Measurements from ENCODE around the gene CTDP1. TPM values are rescaled to one million over a fixed set of nuclear protein-coding genes. Genes with fewer than 3 reads are reported as not detected.

CTDP1 gene
- total RNA-seq, 1 donor from 2014 or later, result 7.5 TPM

DNA sequence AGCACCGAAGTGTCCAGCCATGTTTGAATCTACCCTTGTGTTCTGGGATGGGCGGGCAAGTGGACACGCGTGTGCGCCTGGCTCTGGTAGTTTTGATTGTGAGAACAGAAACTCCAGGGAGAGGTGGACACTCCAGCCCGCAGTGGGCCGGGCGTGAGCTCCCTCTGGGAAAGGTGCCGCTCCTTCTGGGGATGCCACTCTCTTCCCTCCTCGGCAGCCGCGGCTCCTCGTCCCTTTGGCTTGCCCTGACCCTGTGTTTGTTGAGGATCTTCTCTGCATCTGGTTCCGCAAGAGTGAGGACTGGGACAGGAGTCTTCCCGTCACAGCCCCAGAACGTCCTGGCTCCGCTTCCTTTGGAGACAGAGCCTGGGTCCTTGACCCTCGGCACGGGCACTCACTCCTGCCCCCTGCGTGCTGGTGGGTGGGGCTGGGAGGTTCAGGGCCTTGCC lies 1.3 kb downstream of the CTDP1 start:
- peaks cover 71% of the 10 kb centered on the region for H3K4me1 ChIP-seq
- H3K36me3 ChIP-seq, result peaks cover 3% of the 10 kb centered on the region
- TF ChIP-seq, protein P1, sequence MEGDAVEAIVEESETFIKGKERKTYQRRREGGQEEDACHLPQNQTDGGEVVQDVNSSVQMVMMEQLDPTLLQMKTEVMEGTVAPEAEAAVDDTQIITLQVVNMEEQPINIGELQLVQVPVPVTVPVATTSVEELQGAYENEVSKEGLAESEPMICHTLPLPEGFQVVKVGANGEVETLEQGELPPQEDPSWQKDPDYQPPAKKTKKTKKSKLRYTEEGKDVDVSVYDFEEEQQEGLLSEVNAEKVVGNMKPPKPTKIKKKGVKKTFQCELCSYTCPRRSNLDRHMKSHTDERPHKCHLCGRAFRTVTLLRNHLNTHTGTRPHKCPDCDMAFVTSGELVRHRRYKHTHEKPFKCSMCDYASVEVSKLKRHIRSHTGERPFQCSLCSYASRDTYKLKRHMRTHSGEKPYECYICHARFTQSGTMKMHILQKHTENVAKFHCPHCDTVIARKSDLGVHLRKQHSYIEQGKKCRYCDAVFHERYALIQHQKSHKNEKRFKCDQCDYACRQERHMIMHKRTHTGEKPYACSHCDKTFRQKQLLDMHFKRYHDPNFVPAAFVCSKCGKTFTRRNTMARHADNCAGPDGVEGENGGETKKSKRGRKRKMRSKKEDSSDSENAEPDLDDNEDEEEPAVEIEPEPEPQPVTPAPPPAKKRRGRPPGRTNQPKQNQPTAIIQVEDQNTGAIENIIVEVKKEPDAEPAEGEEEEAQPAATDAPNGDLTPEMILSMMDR (IDR thresholded peaks at IDR 0.05; ENCODE audit: borderline replicate concordance), result no peak
- DNase-seq, result no peak
- peak overlapping the region; percentile 84 for H3K4me3 ChIP-seq
- intact Hi-C loops (cut with micrococcal nuclease), result no loop called here
- H3K9me3 ChIP-seq (replicated peaks), result no peaks in the 10 kb centered on the region
- no peaks in the 10 kb centered on the region for H3K27me3 ChIP-seq (ENCODE audit: low read depth)
- no peak overlapping the region for H3K27ac ChIP-seq (replicated peaks)

DNA sequence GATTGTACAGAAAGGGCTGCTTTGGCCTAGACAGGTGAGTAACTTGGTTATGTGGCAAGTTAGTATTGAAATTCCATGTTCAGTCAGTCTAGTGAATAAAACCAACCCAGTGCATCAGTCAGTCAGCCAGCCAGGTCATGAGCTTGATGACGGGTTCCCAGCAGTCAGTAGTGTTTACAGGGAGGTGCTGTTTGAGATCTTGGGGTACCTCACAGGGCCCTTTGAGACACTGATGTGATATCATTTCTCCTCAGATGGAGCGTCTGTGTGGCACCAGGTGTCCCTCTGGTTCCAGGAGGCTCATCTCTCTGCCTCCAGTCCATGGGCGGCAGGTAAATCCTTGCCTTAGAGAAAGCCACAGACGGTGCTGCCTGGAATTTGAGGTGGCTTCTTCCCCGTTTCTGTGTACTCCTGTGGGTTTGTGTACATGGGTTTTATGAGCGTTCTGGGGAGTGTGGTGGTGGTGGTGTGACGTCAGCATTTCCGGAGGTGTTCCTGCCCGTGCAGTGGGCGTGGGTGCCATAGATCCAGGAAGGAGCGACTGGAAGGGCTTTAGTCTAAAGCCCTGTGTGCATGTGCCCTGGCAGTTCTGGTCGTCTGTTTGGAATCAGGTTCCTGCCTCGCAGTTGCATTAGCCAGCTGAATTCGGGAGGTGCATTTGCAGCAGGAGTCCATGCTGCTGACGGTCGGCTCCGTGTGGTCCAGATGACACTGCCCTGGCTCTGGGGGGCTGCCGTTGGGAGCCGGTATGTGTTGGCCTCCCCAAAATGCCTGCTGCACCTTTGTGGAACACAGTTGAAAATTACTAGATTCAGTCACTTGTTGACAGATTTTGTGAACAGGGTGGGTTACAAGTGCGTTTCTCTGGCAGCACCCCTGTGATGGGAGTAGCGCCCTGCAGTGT lies 2.1 kb downstream of the CTDP1 start:
- Histone ChIP-seq H3K36me3 (peaks cover 3% of the 10 kb centered on the region), H3K27me3 (ENCODE audit: low read depth) (no peaks in the 10 kb centered on the region), H3K27ac (replicated peaks) (no peak overlapping the region), H3K4me1 (peaks cover 71% of the 10 kb centered on the region), H3K9me3 (replicated peaks) (no peaks in the 10 kb centered on the region), H3K4me3 (peak overlapping the region; percentile 84)
- TF ChIP-seq, protein P1 (IDR thresholded peaks at IDR 0.05; ENCODE audit: borderline replicate concordance), result no peak
- intact Hi-C loops (cut with micrococcal nuclease), result no loop called here
- DNase-seq, result no peak

- no peak for DNase-seq
- Histone ChIP-seq H3K9me3 (replicated peaks) (no peaks in the 10 kb centered on the region), H3K27ac (replicated peaks) (no peak overlapping the region), H3K27me3 (ENCODE audit: low read depth) (no peaks in the 10 kb centered on the region), H3K4me3 (no peak overlapping the region), H3K4me1 (peaks cover 64% of the 10 kb centered on the region), H3K36me3 (peaks cover under 1% of the 10 kb centered on the region)
- TF ChIP-seq, protein P1 (IDR thresholded peaks at IDR 0.05; ENCODE audit: borderline replicate concordance), result no peak
- intact Hi-C loops (cut with micrococcal nuclease), result no loop called here
Observed at GRCh38 chr18:79682481-79682880, 2.9 kb downstream of the CTDP1 start.

GRCh38 chr18:79682894-79683625 lies 3.5 kb downstream of the CTDP1 start:
- Histone ChIP-seq H3K4me3 (no peak overlapping the region), H3K9me3 (replicated peaks) (no peaks in the 10 kb centered on the region), H3K4me1 (peaks cover 58% of the 10 kb centered on the region), H3K36me3 (no peaks in the 10 kb centered on the region), H3K27me3 (ENCODE audit: low read depth) (no peaks in the 10 kb centered on the region), H3K27ac (replicated peaks) (no peak overlapping the region)
- intact Hi-C loops (cut with micrococcal nuclease), result no loop called here
- DNase-seq, result no peak
- TF ChIP-seq, protein P1 (IDR thresholded peaks at IDR 0.05; ENCODE audit: borderline replicate concordance), result no peak

DNA sequence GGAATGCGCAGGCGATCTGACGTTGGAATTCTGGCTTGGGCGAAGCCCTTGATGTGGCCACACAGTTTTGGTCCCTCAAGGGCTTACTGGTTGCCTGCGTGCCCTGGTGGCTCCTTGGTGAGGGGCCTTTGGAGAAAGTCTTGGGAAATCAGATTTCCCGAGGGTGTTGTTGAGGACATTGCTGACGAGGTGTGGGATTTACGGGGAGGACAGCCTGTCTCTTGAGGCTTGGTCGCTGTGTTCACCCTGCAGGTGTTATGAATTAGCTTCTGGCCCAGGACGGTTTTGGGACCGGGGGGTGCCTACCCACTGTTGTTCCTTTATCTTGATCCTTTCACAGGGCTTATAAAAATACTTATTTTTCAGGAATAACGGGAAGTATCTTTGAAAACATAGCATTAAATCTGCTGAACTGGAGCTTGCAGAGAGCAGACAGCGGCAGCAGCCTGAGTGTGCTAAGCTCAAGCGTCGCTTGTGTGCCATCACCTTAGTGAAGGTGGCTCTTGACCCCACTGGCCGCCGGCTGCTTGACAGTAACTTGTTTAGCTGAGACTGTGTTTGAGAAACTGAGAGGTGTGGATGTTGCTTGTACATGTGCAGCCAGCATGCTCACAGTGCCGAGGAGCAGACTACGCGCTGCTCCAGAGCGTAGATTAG lies 4.2 kb downstream of the CTDP1 start:
- intact Hi-C loops (cut with micrococcal nuclease), result no loop called here
- no peak for DNase-seq
- Histone ChIP-seq H3K4me1 (peaks cover 51% of the 10 kb centered on the region), H3K27me3 (ENCODE audit: low read depth) (no peaks in the 10 kb centered on the region), H3K4me3 (peak overlapping the region; percentile 27), H3K36me3 (no peaks in the 10 kb centered on the region), H3K9me3 (replicated peaks) (no peaks in the 10 kb centered on the region), H3K27ac (replicated peaks) (peak overlapping the region; percentile 66)
- TF ChIP-seq, protein P1 (IDR thresholded peaks at IDR 0.05; ENCODE audit: borderline replicate concordance), result no peak
